Stimulated activated effector memory CD8-positive, alpha-beta T cell treated with anti-CD3 and anti-CD28 coated beads, Interleukin-12 subunit alpha, Interleukin-12 subunit beta, amount 100 ng/mL, for 72 hours (primary cell): Measurements from ENCODE around the gene RGS7.
"Not testable (repeated sequence)": the region's sequence is repeated elsewhere in the genome, so short reads cannot be mapped to it uniquely, and the experiment has no call there.

Experiments used
- ATAC-seq: fragments of 150-1000 bp; cut with Tn5 transposase; 2 replicates; pipeline ENCODE4 v1.10.0; 2021
- DNase-seq, 2 donors: peaks; one replicate each; pipeline ENCODE4 v3.0.0; 2021 to 2022; ENCODE audit warnings: low spot score in 2 of 2
- H3K27ac Mint-ChIP-seq: one replicate; pipeline ENCODE4 v1.8.0; 2022; ENCODE audit warnings: mild to moderate bottlenecking, mixed read lengths
- H3K36me3 Mint-ChIP-seq: one replicate; pipeline ENCODE4 v1.8.0; 2022; ENCODE audit warnings: mild to moderate bottlenecking, mixed read lengths
- H3K4me1 Mint-ChIP-seq: one replicate; pipeline ENCODE4 v1.8.0; 2022; ENCODE audit warnings: mixed read lengths
- H3K4me3 Mint-ChIP-seq: one replicate; pipeline ENCODE4 v1.8.0; 2022; ENCODE audit warnings: mild to moderate bottlenecking, mixed read lengths
- H3K9me3 Mint-ChIP-seq: one replicate; pipeline ENCODE4 v1.8.0; 2022; ENCODE audit warnings: mixed read lengths

The RGS7 gene

DNA sequence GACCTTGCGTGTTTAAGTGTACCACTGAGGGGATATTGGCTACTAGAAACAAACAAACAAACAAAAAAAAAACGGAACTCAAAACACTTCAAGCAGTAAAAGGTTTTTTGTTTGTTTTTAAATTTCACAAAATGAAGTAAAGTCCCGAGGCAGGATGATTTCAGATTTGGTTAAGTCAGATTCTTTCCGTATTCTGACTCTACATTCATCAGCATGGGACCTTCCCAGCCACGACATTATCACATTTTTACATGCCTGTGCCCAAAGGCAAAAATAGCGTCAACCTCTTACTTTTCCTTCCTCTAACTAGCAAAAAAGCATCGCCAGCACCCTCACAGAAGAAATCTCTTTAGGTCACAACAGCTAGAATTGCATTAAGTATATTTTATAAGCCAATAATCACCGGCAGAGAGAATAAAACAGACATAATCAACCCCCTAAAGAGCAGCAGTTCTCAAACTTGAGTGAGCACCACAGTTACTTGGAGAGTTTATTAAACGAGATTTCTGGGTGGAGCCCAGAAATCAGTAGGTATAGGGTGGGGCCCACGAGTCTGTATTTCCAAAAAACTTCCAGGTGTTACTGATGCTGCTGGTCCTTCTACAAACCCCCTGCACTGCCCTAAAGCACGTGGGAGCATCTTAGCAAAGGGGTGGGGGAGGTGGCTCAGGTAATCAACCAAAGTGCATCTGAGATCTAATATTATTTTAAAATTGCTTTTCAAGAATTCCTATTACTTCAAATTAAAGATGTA, 227.6 kb downstream of the RGS7 start:
- no peak for DNase-seq
- Mint-ChIP-seq H3K27ac (no peak overlapping the region), H3K36me3 (no peaks in the 10 kb centered on the region)

DNA sequence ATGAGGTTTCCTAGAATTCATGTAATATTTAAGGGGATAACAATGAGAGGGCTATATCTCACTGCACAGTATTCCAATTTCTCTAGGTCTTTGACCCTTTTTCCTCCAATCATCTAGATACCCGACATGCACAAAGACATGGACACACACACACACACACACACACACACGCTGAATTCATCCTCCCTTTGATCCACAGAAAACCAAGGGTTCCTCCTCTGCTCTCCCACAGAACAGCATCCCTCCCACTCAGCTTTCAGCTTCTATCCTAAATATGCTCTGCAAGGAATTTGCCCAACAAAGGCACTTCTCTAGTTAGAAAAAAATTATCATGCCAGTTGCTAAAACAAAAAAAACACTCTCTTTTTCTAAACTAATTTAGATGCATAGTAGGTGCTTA, 231.7 kb downstream of the RGS7 start:
- no peaks in the 10 kb centered on the region for H3K9me3 Mint-ChIP-seq
- ATAC-seq: no peak
- H3K4me1 Mint-ChIP-seq: no peaks in the 10 kb centered on the region
- no peak for DNase-seq
- H3K36me3 Mint-ChIP-seq: no peaks in the 10 kb centered on the region
- H3K27ac Mint-ChIP-seq: no peak overlapping the region
- H3K4me3 Mint-ChIP-seq: no peak overlapping the region

More for the DNA sequence above, 227.6 kb downstream of the RGS7 start:
- Mint-ChIP-seq H3K4me3 (no peak overlapping the region), H3K4me1 (no peaks in the 10 kb centered on the region), H3K9me3 (peaks cover 4% of the 10 kb centered on the region)
- no peak for ATAC-seq

DNA sequence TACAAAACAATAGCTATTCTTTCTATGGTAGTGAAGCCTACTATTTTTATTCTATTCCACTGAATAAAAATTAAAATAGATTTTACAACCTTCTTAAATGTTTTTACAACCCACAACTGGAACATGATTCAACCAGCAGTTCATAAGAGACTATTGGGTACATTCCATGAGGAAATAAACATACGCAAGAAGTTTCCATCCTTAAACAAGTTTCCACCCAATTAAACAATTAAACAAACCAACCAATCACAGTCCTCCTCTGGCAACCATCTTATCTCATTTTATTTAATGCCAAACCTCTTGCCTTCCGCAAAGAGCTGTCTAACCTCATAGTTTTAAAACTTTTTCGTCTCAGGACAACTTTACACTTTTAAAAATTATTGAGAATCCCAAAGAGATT, 239.0 kb downstream of the RGS7 start:
- H3K27ac Mint-ChIP-seq: no peak overlapping the region
- no peaks in the 10 kb centered on the region for H3K36me3 Mint-ChIP-seq
- ATAC-seq (no peak), DNase-seq (no peak)
- H3K9me3 Mint-ChIP-seq: peaks cover 2% of the 10 kb centered on the region
- H3K4me3 Mint-ChIP-seq: no peak overlapping the region
- H3K4me1 Mint-ChIP-seq: no peaks in the 10 kb centered on the region

DNA sequence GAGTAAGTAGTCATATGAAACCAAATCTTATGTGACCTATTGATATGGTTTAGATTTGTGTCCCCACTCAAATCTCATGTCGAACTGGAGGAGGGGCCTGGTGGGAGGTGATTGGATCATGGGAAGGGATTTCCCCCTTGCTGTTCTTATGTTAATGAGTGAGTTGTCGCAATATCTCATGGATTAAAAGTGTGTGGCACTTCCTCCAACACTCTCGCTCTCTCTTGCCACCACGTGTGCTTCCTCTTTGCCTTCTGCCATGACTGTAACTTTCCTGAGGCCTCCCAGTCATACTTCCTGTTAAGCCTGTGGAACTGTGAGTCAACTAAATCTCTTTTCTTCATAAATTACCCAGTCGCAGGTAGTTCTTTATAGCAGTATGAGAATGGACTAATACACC, 241.2 kb downstream of the RGS7 start:
- no peak for ATAC-seq
- H3K9me3 Mint-ChIP-seq: peaks cover 2% of the 10 kb centered on the region
- H3K36me3 Mint-ChIP-seq: no peaks in the 10 kb centered on the region

DNA sequence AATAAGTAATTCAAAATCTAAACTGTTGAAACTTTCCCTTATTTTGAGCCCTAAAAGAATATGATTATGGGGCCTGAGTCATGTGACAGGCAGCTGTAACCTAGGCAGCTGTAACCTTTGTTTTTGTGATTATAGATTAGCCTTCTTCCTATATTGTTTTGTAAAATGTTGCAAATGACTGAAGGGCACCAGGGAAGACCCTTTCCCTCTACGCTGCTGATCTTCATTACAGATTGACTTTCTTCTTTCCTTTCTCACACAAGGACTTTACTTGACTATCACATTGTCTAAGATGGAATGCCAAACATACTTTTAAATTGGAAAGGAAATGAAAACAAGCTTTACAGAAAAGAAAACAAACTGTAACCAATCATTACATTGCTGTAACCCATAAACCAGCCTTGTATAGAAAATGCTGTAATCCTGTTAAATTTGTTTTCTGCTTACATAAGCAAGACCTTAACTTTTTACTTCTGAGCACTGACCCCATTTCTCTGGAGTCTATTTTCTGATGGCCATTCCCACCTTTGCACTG, 242.2 kb downstream of the RGS7 start:
- Mint-ChIP-seq H3K36me3 (no peaks in the 10 kb centered on the region), H3K4me3 (no peak overlapping the region), H3K9me3 (peaks cover 2% of the 10 kb centered on the region), H3K4me1 (no peaks in the 10 kb centered on the region), H3K27ac (no peak overlapping the region)
- DNase-seq (no peak), ATAC-seq (no peak)

More for the DNA sequence above, 241.2 kb downstream of the RGS7 start:
- Mint-ChIP-seq H3K4me3 (no peak overlapping the region), H3K4me1 (no peaks in the 10 kb centered on the region), H3K27ac (no peak overlapping the region)
- DNase-seq: no peak

DNA sequence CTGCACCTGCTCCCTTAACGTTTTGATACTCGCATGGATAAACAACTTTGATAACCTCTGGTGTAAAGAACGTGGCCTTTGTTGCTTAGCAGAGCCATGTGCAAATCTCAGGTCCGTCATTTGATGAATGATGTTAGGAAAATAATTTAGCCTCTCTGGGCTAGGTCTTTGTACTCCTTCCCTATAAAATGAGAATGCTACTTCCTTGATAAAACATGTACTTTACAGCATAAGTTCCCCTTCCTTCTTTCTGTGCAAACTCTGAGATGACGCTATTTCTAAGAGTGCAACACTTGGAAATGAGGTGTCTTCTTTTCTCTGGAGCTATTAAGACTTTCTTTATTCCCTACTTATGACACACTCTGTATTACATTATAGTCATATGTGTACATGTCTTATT, 243.4 kb downstream of the RGS7 start:
- Mint-ChIP-seq H3K36me3 (no peaks in the 10 kb centered on the region), H3K4me3 (no peak overlapping the region), H3K9me3 (peaks cover 2% of the 10 kb centered on the region), H3K4me1 (no peaks in the 10 kb centered on the region), H3K27ac (no peak overlapping the region)
- ATAC-seq (no peak), DNase-seq (no peak)

DNA sequence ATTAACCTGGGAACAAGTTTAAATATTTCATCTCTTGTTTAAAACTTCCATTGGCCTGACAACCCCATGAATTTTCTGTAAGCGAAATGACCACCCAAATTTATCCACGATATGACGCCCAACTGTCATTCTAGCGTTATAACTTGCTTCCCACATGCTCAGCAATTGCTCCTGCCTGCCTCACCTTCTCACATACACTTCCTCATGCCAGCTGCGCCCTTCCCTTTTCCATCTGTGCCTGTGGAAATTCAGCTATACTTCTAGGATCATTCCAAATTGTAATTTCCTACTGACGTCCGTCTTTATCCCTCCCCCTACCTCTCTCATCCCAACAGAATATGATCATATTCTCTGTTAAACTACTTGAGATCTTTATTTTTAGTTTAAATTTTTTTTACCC, 248.0 kb downstream of the RGS7 start:
- H3K4me3 Mint-ChIP-seq: no peak overlapping the region
- H3K27ac Mint-ChIP-seq: no peak overlapping the region
- H3K9me3 Mint-ChIP-seq: no peaks in the 10 kb centered on the region
- no peaks in the 10 kb centered on the region for H3K4me1 Mint-ChIP-seq
- no peak for DNase-seq
- no peak for ATAC-seq
- H3K36me3 Mint-ChIP-seq: no peaks in the 10 kb centered on the region

DNA sequence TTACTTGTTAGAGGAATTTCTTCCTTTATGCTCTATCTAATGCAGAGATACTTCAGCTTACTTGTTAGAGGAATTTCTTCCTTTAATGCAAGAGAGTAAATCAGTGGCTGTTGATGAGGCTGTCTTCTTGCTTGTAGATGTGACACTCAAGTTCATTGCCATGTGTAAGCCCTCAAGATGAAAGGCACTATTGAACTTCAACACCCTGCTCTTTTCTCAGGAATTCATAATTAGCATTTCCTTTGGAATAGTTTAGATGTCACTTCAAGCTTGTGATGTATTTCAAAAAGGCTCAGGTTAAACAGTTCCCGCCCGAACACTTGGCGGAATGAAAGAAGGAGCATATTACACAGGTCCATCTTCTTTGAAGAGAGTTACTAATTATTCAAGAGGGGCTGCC, 251.9 kb downstream of the RGS7 start:
- Mint-ChIP-seq H3K9me3 (no peaks in the 10 kb centered on the region), H3K27ac (no peak overlapping the region), H3K4me1 (no peaks in the 10 kb centered on the region), H3K36me3 (no peaks in the 10 kb centered on the region), H3K4me3 (no peak overlapping the region)
- ATAC-seq (no peak), DNase-seq (no peak)

DNA sequence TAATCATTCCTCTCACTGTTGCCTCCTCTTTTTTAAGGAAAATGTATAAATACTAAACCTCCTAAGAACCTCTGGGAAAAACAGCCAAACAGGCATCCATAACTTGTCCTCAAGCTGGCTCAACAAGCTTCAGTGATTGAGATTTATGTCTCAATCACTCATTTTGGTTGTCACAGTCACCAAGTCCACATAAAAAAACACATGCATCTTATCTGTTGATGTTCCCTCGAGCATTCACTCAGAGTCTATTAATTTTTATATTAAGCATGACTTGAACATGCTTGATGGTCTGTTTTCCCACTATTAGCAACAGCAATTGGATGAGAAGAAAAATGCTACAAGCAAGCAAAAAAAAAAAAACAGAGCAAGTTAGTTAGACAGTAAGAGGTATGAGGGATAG, 254.3 kb downstream of the RGS7 start:
- H3K4me1 Mint-ChIP-seq: no peaks in the 10 kb centered on the region
- ATAC-seq (no peak), DNase-seq (no peak)
- peaks cover 5% of the 10 kb centered on the region for H3K9me3 Mint-ChIP-seq
- H3K4me3 Mint-ChIP-seq: no peak overlapping the region
- H3K36me3 Mint-ChIP-seq: no peaks in the 10 kb centered on the region
- no peak overlapping the region for H3K27ac Mint-ChIP-seq

DNA sequence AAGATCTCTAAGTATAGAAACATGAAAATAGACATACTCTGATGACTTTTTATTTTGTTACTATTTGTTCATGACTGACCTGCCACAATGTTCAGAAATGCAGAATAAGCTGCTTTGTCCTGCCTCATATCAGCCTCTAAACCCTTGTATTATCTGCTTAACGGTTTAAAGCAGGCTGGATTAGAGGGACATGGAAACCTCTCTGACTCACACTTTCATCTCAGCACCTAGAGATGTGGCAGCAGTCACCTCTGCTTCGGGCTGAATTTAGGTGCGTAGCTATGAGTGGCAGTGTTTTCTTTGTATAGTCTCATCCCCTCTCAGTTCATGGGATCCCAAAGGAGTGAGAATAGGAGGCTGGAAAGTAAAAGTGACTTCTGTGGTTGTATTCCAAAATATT, 255.4 kb downstream of the RGS7 start:
- Mint-ChIP-seq H3K27ac (no peak overlapping the region), H3K36me3 (no peaks in the 10 kb centered on the region), H3K9me3 (peaks cover 8% of the 10 kb centered on the region), H3K4me3 (no peak overlapping the region), H3K4me1 (no peaks in the 10 kb centered on the region)
- ATAC-seq (no peak), DNase-seq (no peak)

DNA sequence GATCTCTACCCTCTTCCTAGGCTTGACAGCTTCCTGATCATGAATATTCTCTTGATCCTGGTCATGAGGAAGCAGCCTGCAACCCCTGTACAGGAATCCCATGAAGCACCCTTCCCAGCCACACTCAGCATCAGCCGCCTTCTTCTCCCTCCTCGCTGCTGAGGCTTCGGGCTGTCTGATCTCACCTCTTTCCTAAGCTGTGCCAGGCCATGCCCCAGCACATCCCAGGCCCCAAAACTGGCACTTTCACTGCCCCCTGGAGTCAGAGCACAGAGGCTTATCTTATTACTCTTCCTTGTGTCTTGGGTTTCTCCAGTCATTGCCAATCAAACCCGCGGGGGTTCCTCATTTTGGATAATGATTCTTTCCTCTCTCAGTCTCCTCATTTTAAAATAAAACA, 259.5 kb downstream of the RGS7 start:
- DNase-seq: no peak
- no peaks in the 10 kb centered on the region for H3K4me1 Mint-ChIP-seq
- H3K9me3 Mint-ChIP-seq: peaks cover 8% of the 10 kb centered on the region
- no peak for ATAC-seq
- H3K4me3 Mint-ChIP-seq: no peak overlapping the region
- H3K36me3 Mint-ChIP-seq: no peaks in the 10 kb centered on the region
- H3K27ac Mint-ChIP-seq: no peak overlapping the region

DNA sequence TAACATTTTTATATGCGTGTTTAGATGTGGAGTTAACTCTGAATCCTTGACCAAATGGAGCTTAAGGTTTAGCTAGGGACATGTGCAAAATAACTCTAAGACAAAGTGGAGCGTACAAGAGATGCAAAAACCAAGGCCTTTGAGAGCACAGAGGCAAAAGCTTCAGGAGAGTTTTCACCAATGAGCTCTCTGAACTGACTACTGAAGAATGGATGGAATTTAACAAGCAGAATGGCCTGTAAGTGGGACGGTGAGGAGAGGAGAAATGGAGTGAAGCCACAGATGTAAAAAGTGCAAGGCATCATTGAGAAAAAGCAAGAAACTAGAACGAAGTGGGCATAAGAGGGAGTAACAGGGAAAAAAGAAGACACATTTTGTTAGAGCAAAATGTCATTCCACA, 260.0 kb downstream of the RGS7 start:
- DNase-seq: no peak
- no peak for ATAC-seq
- H3K4me1 Mint-ChIP-seq: no peaks in the 10 kb centered on the region
- H3K27ac Mint-ChIP-seq: no peak overlapping the region
- no peak overlapping the region for H3K4me3 Mint-ChIP-seq
- no peaks in the 10 kb centered on the region for H3K36me3 Mint-ChIP-seq
- H3K9me3 Mint-ChIP-seq: peaks cover 8% of the 10 kb centered on the region

DNA sequence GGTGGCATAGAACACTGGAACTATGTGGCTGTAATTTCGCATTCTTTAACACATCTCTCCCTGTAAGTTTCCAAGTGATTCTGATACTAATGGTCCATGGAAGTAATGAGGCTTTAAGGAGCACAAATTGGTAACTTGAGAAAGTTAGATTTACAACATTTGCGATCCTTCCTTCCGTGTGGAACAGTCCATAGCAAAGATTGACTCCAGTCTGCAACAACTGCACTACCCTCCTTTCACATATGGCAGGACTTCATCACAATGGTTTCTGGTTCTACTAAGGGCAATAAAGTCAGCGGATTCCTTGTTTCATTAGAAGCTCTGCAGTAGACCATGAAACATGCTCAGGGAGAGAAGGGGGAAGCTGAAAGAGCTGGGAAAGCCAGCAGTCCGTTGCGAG, 261.2 kb downstream of the RGS7 start:
- Mint-ChIP-seq H3K27ac (no peak overlapping the region), H3K4me3 (no peak overlapping the region), H3K36me3 (no peaks in the 10 kb centered on the region), H3K4me1 (no peaks in the 10 kb centered on the region), H3K9me3 (peaks cover 8% of the 10 kb centered on the region)
- DNase-seq (no peak), ATAC-seq (no peak)

DNA sequence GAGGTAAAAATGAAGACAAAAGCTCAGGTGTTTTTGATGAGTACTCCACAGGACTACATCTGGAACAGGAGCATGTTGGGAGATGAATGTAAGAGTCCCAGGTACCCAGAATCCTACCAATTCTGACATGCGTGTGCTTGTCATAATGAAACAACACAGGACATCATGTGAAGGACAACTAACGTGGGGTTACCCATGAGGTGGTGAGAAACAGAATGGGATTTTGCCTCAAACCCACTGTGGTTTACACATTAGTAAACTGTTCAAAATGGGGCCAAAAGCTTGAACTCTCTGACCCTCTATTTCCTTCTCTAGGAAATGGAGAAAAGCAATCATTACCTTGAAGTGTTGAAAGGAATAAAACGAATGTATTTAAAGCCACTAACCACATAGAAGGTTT, 266.2 kb downstream of the RGS7 start:
- Mint-ChIP-seq H3K4me1 (no peaks in the 10 kb centered on the region), H3K27ac (no peak overlapping the region), H3K9me3 (peaks cover 3% of the 10 kb centered on the region), H3K36me3 (no peaks in the 10 kb centered on the region), H3K4me3 (no peak overlapping the region)
- ATAC-seq (no peak), DNase-seq (no peak)

DNA sequence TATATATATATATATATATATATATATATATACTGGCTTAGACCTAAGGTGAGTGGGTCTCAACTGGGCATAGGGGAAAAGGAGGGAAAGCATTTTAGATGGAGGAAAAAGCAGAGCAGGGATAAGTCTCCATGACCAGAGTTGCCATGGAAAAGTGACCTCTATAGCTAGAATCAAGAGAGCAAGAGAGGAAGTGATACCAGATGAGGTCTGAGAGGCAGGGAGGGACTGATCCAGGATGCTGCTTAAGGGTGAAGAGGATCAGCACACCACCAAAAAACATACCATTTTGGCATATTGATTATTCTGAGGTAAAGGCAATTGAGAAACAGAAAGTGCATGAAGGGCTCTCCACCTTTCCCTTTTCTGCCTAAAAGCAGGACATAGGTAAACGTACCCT, 267.9 kb downstream of the RGS7 start:
- not testable (repeated sequence) for H3K27ac Mint-ChIP-seq, H3K4me1 Mint-ChIP-seq, ATAC-seq, DNase-seq, H3K9me3 Mint-ChIP-seq, H3K36me3 Mint-ChIP-seq, H3K4me3 Mint-ChIP-seq

DNA sequence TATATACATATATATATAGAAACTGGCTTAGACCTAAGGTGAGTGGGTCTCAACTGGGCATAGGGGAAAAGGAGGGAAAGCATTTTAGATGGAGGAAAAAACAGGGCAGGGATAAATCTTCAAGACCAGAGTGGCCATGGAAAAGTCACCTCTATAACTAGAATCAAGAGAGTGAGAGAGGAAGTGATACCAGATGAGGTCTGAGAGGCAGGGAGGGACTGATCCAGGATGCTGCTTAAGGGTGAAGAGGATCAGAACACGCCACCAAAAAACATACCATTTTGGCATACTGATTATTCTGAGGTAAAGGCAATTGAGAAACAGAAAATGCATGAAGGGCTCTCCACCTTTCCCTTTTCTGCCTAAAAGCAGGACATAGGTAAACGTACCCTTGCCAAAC, 268.9 kb downstream of the RGS7 start:
- H3K4me3 Mint-ChIP-seq, H3K36me3 Mint-ChIP-seq, H3K4me1 Mint-ChIP-seq: not testable (repeated sequence)

More for the DNA sequence above, 268.9 kb downstream of the RGS7 start:
- not testable (repeated sequence) for H3K9me3 Mint-ChIP-seq, DNase-seq, ATAC-seq, H3K27ac Mint-ChIP-seq
